Measurements from ENCODE around the gene TMEFF2.
"Not testable (repeated sequence)": the region's sequence is repeated elsewhere in the genome, so short reads cannot be mapped to it uniquely, and the experiment has no call there.

The TMEFF2 gene

DNA sequence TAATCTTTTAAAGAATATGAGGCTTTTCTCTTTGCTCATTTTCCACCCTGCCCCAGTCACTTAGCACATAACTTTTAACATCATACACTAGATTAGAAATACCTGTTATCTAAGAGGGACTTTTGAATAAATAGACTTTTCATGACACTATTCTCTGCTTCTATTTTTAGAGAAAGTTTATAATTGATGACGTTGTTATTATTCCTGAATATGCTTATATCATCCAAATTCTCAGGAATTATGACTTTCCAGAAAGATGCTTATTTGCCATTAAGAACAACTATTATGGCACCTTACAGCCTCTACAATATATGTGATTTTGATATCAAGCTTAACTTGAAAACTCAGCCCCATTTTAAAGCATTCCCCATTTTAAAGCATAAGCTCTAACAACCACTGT lies 11.4 kb downstream of the TMEFF2 start:
- DNase-seq: no peak

DNA sequence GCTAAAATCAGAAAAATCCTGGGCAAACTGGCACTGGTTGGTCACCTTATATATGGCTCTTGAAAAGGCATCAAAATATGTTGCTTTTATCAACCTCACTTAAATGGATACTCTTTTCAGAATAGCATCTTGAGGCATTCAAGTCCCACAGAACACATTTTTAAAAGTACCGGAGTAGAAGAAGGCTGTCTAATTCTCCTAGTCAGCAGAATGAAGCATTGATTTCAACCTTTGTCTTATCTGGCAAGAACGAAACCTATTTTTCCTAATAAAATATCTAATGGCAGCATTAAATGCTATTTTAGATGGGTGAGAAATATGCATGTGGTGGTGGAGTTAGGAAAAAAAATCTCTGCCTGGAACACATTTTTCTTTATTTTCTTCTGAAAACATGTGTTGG lies 27.8 kb downstream of the TMEFF2 start:
- no peak for DNase-seq

DNA sequence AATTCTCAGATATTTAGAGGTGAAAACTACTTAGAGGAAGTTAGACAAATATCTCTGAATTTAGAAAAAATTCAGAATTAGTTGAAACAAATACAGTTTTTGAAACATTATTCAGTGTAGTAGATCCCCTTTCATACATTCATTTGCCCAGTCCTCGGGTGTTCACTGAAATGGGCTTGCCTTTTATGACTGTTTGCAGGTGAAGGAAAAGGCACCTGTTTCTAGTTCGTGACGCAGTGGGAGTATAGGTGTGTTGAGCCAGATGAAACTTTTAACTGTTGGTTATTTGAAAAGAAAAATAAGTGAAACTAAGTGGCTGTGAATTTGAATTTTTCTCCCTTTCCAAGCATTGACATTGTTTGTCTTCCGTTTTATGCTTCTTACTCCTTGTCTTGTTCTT lies 28.9 kb downstream of the TMEFF2 start:
- DNase-seq: no peak

DNA sequence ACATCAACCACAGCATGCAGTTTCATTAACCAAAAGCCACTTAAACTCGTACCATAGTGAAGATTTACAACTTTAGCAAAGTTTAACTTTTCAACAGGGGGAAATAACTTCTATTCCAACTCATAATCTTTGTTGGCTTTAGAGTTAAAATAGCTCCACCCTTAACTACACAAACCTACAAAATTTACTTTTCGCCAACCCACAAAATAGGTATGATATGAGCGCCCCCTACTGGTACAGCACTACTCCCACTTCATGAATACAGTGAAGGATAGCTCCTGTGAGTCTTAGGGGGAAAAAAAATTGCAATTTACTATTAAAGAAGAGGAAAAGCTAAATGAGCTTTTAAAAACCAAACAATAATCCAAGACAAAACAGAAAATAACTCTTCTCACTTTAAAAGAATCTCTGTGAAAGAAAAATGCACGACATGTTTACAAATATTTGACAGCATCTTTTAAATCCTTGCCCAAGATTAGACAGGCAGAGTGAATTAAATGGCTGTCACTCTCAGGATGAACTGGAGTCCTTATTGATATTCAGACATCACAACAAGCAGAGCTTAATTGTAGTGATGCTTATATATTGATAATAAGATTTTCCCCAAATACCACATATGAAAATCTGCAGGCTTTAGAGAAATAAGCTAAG lies 32.2 kb downstream of the TMEFF2 start:
- DNase-seq: peak; percentile 40

DNA sequence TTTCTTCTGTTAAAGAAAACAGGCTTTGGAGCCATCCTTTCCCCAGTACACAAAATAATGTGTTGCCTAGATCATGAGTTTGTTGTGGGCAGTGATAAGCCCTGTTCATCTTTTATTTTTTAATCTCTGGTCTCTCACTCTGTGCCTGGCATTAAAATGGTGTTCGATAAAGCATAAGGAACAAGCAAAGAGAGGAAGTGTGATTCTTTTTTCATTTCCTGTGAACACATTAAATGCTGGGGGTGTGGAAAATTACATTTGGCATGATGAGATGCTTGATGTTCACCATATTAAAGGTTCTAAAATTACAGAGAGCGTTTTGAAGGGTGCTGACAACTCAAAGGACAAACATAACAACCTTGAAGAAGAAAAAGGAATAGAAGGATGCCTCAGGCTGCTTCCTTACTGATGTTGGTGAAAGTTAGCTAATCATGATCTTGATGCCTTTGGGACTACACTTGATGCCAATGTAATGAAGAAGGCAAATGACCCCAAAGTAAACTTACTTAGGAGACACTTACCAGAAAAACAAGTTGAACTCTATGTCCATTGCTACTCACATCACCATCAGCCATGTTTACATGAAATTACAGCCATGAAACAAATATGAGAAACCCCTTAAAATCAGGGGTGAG lies 33.0 kb downstream of the TMEFF2 start:
- DNase-seq: no peak

DNA sequence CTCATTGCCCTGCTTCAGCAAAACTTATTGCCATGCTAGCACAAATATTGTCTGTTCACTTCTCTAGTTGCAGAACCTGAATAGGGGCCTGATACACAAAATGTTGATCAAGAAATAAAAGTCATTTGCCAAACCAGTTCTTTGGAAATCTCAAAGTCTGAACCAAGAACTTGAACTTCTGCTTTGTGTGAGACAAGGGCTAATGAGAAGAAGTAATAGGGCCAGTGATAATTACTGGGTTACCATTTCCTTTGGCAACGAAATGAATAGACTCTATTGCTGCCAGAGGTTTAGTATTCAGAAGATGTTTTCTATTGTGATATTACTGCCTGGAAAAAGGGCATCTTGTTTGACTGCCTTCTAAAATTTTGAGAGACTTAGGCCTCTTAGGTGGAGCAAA lies 35.0 kb downstream of the TMEFF2 start:
- DNase-seq: no peak

DNA sequence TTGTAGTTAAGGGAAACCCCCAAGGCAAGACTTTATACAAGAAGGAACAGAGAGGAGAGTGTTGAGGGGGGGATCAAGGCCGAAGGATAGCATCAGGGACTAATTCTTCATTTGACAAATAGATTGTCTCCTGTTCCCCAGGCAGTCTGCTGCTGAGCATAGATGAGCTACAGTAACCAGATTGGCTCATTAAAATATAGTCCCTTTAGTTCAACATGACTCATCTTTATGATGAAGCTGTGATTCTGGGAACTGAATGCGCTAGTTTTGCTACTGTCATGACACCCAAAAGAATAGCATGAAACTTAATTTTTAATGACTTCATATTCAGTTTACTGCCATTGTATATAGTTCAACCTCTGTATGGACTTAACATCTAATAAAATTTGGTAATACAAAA lies 35.5 kb downstream of the TMEFF2 start:
- no peak for DNase-seq

DNA sequence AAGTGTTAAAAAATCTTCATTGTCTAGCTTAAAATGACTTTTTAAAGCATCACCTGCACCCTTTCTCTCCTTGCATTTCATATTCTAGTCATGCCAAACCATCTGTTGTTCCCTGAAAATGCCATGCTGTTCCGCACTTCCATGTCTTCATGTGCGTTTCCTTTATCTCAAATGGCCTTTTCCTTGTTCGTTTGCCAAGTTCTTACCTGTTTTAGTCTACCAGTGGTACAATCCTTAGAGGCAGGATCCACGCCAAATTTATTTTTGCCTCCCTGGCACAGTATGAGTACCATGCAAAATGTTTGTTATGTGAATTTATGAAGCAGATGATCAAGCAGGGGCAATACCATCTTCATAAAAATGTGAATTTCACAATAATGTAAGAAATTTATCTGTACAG lies 37.0 kb downstream of the TMEFF2 start:
- no peak for DNase-seq

DNA sequence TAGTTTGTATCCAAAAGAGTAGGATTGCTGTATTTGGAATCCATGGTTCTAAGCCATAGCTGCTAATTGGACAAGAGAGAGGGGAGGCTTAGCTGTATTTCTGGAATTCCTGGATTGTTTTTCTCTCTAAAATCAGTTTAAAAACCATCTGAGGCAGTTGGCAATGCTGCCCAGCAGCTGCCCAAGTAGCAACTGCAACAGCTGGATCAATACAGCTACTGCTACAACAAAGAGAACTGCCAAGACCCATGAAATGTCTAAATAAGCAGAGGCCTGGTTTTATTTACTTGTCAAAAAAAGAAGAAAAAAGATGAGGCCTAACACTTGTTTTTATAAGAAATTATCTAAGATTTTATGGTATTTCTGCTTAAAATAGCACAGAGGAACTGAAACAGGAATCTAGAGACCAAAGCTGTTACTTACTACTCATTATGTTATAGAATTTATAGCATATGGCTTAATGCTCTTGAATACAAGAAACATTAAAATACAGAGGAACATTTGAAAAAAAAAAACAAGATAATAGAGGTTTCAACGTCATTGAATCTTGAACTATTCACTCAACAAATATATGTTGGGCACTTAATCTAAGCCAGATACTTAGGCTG lies 39.1 kb downstream of the TMEFF2 start:
- DNase-seq: no peak

DNA sequence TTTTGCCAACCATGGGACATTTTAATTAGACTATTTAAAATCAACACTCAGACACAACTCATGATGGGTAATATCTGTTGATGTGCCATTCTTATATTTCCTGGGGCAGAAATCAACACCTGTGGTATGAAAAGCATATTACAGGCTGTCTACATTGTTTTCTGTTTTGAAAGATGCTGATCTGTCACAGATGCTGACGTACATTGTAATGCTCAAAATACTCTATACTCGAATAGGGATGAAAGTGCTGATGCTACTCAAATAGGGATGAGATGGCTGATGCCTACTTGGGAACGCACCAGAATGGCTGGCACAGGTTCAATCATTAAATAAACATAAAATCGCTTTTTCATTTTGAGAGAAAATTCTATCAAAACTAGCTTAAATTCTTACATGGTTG lies 41.2 kb downstream of the TMEFF2 start:
- no peak for DNase-seq

DNA sequence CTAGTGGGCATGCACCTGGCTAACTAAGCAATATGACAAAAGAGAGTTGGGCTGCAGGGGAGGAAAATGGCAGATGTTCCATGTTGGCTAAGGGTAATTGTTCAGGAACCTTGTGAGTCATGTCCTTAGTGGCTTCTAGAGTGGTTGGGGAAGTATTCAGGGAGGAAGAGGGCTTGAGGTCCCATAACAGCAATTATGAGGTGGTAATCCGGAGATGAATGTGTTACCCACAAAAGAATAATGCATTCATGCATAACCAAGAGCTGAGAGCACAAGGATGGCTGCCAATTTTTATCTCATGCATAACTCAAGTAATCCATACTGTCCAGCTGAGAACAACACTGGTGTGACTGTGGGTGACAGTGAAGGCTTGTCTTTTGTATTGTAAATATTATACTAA lies 42.9 kb downstream of the TMEFF2 start:
- DNase-seq: no peak

DNA sequence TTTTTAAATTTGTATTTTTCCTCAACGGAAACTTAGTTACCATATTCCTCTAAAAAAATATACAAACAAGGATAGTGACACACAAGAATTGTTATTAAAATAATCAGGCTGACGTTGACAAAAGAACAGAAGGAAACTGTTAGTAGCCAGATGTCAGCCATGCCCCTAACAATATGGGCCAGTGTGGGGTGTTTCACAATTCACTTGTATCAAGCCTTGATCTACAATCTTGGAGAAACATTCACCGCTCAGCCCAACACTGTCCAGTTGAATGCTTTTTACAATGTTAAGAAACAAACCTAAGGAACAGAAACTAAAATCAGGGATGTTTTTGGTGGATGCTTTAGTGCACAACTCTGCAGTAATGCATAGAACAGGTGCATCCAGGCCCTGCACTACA lies 44.6 kb downstream of the TMEFF2 start:
- no peak for DNase-seq

DNA sequence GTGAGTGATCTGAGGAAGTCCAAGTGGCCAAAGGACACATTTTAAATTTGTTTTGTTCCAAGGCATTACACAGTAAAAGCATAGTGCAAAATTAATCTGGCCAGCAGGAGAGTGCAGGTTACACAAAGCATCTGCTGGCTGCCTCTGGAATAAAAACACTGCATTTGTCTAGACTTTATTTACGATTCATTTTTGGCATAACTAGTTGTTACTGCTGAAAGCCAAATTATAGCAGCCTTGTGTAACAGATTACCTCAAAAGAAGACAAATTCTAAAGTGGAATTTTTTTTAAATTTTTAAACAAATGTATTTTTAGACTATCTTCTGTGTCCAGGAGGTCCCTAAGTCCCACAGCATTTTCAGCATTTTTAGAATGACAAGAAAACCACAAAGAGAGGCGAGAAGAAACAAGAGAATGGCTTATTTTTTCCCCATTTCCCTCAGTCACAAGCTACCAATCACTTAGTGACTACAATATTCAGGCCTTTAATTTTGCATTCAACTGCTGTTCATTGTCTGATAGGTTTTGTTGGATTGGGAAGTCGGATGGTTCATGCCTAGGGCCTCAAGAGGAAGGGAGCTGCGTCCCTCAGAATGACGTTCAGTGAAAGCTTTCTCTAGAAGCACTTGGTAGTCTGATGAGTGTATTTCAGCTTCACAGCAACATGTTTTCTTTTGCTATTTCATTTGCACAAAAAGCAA lies 46.0 kb downstream of the TMEFF2 start:
- no peak for DNase-seq

DNA sequence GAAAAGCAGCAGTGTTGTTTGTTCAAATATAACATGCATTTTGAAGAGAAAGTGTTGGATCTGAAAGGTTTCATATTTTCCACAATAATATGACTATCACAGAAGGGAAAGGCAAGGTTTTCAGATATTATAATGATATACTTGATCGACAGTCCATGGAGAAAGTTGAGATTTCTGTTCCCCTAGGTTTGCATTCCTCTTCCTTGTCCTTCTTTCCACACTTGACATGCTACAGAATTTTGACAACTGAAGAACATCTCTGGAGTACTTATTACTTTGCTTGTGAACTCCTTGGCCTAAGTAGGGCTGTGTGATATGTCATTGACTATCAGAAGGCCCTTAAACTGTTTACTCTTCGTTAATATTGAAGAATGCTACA lies 46.5 kb downstream of the TMEFF2 start:
- DNase-seq: no peak

DNA sequence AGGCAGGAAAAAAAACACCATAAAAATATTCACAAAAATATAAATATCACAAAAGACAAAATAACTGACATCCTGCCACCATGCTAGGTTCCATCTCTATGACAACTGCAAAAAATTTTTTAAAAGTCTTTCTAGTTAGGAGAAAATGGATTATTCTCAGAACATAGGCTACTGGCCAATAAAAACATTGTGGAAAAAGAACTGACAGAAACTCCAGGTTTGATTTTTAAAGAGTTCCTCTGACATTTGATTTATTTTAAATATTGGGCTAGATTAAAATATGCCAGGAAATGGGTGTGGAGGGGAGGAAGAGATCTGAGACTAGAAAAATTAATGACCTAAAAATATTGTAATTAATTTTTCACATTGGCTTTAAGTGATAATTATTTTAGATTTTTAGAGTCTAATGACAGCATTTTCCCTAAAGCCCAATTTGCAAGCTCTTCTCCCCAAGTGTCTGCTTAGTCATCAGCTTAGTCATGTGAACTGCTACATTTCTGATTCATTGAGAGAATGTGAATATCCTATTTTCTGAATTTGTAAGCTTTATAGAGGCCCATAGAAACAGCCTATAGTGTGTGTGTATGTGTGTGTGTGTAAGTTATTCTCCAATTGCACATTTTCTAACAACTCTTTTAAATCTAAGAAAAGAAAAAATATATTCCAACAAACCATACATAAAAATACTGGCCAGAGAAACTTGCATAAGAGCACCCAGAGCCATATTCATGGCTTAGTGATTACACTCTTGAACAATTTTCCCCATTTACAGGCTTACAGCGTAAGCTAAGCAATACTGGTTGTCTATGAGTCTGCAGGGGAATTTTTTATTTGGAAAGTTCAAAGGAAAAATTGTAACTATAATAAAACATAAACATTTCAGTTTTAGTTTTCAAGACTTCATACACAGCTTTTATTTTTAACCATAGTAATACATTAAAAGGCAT lies 48.4 kb downstream of the TMEFF2 start:
- DNase-seq: no peak

DNA sequence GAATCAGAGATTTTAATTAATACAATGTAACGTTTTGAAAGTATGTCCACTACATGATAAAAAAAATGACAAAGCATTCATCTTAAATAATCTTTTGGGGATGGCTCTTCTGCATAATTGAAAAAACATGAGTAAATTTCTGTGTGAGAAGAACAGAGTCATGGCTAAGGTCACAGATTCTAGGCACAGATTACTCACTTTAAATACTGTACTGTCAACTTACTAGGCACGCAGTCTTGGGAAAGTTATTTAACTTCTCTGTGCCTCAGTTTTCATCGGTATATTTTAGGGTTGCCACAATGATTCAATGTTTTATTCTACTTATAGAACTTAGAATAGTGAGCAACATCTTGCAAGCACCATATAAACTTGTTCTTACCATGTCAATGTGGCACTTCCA lies 49.2 kb downstream of the TMEFF2 start:
- DNase-seq: no peak

DNA sequence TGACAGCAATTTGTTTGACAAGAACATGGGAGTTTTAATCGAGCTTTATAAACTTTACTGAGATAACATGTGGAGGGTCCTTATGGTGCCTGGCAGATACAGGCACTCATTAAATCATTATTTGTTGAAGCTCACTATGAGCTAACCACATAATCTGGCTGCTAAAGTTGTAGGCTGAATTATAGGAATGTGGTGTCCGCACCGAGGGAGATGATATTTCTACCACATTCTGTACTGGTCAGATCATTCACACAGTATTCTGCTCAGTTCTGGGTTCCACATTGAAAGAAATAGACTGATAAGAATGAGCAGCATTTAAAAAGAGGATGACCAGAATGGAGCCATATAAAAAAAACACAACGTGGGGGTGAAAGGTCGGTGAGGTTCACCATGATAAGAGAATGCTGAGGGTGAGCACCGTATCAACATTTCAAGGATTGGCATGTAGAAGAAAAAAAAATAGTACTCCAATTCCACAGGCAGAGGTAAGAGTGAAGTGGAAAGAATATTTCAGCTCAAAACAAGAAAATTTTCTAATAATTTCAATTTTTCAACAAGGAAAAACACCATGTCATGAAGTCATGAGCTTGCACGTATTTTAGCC lies 54.4 kb downstream of the TMEFF2 start:
- DNase-seq: no peak

DNA sequence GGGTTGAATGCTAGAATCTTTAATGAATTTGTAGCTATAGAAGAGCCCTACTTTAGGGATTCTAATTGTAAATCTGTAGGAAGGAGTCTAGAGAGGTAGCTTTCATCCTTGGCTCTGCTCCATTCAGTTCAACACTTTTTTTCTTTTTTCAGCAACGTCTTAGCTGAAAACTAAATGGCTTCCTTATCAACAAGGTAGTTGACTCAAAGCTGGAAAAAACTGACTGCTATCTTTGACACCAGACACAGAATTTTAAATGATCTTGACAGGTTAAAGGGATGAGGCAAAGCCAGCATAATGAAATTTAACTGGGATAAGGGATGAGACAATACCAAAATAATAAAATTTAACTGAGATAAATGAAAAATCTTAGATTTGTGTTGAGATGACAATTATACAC lies 54.9 kb downstream of the TMEFF2 start:
- no peak for DNase-seq

DNA sequence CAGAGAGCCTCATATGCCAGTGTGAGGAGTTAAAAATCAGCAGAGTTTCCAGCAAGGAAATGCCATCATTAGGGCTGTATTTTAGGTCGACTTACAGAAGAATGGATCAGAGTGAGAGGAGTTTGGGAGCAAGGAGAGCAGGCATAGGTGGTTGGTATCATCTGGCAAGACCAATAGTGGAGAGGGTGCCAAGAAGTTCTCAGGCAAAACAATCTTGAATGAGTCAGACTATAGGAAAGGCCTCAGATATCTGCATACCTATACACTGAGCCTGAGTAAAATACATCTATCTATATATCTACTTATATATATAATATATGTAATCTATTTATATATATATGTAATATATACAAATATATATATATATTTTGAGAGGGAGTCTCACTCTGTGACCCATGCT lies 57.3 kb downstream of the TMEFF2 start:
- DNase-seq: no peak

DNA sequence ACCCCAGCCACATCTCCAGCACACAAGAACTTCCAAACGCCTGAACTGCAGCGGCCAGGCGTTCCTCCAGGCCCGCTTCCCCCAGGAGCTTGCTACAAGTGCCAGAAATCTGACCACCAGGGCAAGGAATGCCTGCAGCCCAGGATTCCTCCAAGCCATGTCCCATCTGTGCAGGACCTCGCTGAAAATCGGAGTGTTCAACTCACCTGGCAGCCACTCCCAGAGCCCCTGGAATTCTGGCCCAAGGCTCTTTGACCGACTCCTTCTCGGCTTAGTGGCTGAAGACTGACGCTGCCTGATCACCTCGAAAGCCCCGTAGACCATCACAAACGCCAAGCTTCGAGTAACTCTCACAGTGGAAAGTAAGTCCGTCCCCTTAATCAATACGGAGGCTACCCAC lies 62.1 kb downstream of the TMEFF2 start:
- not testable (repeated sequence) for DNase-seq

DNA sequence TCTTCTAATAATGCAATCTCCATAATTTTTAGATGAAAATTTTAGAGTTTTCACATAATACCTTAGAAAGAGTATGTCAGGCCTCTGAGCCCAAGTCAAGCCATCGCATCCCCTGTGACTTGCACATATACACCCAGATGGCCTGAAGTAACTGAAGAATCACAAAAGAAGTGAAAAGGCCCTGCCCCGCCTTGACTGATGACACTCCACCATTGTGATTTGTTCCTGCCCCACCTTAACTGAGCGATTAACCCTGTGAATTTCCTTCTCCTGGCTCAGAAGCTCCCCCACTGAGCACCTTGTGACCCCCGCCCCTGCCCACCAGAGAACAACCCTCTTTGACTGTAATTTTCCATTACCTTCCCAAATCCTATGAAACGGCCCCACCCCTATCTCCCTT lies 64.4 kb downstream of the TMEFF2 start:
- not testable (repeated sequence) for DNase-seq

DNA sequence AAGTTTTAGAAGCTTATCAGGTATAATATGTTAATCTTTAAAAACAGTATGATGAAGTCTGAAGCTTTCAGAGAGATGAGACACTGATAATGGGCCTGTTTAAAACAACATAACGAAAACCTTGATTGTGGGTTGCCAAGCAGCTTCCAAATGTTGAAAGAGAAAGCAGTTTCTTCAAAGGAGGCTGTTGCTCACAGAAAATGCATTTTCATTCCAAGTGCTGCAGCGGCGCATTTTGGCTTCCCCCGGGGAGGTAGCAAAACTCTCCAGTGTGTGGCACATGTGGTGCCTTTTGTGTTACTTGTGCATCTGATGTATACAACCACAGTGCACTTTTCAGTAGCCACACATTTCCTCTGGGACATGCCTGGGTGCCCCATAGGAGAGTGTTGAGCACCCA lies 66.1 kb downstream of the TMEFF2 start:
- DNase-seq: no peak

DNA sequence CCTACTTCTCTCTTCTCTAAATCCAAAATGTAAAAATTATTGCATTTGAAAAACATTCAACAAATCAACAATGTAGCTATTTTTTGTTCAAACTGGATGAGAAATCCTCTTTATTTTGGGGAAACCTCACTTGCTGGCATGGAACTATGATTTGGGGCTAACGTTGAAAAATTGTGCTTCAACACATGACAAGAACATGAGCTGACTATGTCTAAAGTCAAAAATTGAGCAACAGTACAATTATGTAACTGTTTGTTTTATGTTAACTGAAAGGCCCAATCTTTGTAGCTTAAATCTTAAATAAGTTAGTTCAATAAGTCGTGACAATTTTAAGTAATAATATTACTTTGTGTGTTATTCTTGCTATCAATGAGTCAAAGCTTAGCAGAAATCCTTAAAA lies 67.3 kb downstream of the TMEFF2 start:
- DNase-seq: no peak
